ENCODE measurements around the gene PLOD3.

Gene PLOD3

GRCh38 chr7:101216860-101217387 lies 457 bp downstream of the PLOD3 start:
- DNase-seq (ENCODE audit: low read depth): no peak
- peak overlapping the region; percentile 98 for H3K4me3 ChIP-seq (ENCODE audit: low read depth, low read length)
- TF ChIP-seq MYC (IDR thresholded peaks at IDR 0.05; ENCODE audit: low read depth, low read length) (no peak), CTCF (IDR thresholded peaks at IDR 0.05; ENCODE audit: low read depth, low read length) (peak; percentile 22), MAX (IDR thresholded peaks at IDR 0.05; ENCODE audit: low read depth, low read length) (no peak)

- TF ChIP-seq CTCF (IDR thresholded peaks at IDR 0.05; ENCODE audit: low read depth, low read length) (no peak), MAX (IDR thresholded peaks at IDR 0.05; ENCODE audit: low read depth, low read length) (peak; percentile 85)
- H3K4me3 ChIP-seq (ENCODE audit: low read depth, low read length): peak overlapping the region; percentile 98
- peak; percentile 48 for DNase-seq (ENCODE audit: low read depth)
These were observed 1.2 kb downstream of the PLOD3 start for GRCh38 chr7:101216001-101216859.

- TF ChIP-seq MYC (IDR thresholded peaks at IDR 0.05; ENCODE audit: low read depth, low read length) (no peak), MAX (IDR thresholded peaks at IDR 0.05; ENCODE audit: low read depth, low read length) (no peak), CTCF (IDR thresholded peaks at IDR 0.05; ENCODE audit: low read depth, low read length) (peak; percentile 1), POLR2A (IDR thresholded peaks at IDR 0.05; ENCODE audit: extremely low read depth, insufficient read length) (no peak)
- no peak for DNase-seq (ENCODE audit: low read depth)
- no peak overlapping the region for H3K4me3 ChIP-seq (ENCODE audit: low read depth, low read length)
These were observed 5.4 kb downstream of the PLOD3 start for GRCh38 chr7:101212014-101212413.

- H3K4me3 ChIP-seq (ENCODE audit: low read depth, low read length): no peak overlapping the region
- TF ChIP-seq CTCF (IDR thresholded peaks at IDR 0.05; ENCODE audit: low read depth, low read length): no peak
- TF ChIP-seq MAX (IDR thresholded peaks at IDR 0.05; ENCODE audit: low read depth, low read length): no peak
- TF ChIP-seq POLR2A (IDR thresholded peaks at IDR 0.05; ENCODE audit: extremely low read depth, insufficient read length): no peak
- no peak for TF ChIP-seq MYC (IDR thresholded peaks at IDR 0.05; ENCODE audit: low read depth, low read length)
- DNase-seq (ENCODE audit: low read depth): no peak
These were observed 5.9 kb downstream of the PLOD3 start for GRCh38 chr7:101211501-101211900.

- TF ChIP-seq POLR2A (IDR thresholded peaks at IDR 0.05; ENCODE audit: extremely low read depth, insufficient read length): no peak
- no peak for TF ChIP-seq MYC (IDR thresholded peaks at IDR 0.05; ENCODE audit: low read depth, low read length)
- no peak for TF ChIP-seq CTCF (IDR thresholded peaks at IDR 0.05; ENCODE audit: low read depth, low read length)
- TF ChIP-seq MAX (IDR thresholded peaks at IDR 0.05; ENCODE audit: low read depth, low read length): no peak
- no peak for DNase-seq (ENCODE audit: low read depth)
- H3K4me3 ChIP-seq (ENCODE audit: low read depth, low read length): no peak overlapping the region
These were observed 7.2 kb downstream of the PLOD3 start for GRCh38 chr7:101210143-101210542.
